Stimulated activated CD8-positive, alpha-beta memory T cell treated with anti-CD3 and anti-CD28 coated beads, Interleukin-7, amount 100 ng/mL, for 48 hours (primary cell): ENCODE results near the gene KCNJ15.

Experiments
- DNase-seq, 2 donors: peaks; one replicate each; pipeline ENCODE4 v3.0.0-alpha.2; 2020; ENCODE audit warnings: low read depth in 1 of 2; ENCODE audit errors: extremely low read depth in 1 of 2

KCNJ15 gene

DNA sequence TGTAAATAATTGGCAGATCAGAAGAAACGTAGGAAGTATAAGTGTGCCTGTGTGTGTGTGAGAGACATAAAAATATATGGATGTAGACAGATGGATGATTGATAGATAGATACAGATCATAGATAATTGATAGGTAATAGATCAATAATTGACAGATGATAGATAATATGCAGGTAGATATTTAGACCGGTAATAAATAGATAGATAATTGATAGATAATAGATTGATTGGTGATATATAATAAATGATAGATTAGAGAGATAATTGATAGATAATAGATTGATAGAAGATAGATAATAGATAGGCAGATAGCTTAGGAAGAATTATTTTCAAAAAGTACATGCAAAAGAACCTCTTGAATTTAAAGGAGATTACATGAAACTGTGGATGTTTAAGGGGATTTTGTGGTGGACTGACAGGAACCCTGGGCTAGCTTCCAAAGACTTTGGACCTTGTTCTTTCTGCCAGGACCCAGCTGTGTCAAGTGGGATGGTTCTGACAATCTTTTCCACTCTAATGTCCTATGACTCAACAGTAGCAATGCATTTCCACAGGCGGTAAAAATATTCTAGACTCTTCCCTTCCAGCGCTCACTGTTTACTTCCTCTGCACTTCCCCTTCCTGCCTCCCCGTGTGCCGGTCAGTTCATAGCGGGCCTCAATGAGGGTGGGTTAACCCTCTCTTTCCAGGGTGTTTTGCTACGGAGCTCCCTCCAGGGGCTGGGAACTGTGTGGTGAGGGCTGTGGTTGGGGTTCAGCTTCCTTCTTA, 39.4 kb downstream of the KCNJ15 start:
- no peak for DNase-seq

GRCh38 chr21:38297194-38297631, 40.4 kb downstream of the KCNJ15 start:
- DNase-seq, result no peak

- no peak for DNase-seq
These were observed 41.1 kb downstream of the KCNJ15 start for GRCh38 chr21:38297871-38298270.

DNA sequence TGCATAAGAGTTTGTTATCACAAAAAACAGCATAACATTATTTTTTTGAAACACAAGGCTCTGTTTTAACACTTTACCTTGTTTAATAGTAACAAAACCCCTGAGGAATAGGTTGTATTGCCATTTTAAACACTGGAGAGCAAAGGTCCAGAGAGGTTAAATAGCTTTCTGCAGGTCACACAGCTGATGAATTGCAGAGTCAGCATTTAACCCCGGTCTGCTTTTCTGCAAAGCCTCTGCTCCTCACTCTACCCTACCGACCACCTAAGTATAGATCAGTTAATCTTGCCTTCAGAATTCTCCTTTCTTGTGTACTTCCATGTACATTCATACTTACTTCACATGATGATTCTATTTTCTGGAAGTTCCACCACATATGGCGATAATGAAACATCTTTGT, 42.0 kb downstream of the KCNJ15 start:
- no peak for DNase-seq

DNA sequence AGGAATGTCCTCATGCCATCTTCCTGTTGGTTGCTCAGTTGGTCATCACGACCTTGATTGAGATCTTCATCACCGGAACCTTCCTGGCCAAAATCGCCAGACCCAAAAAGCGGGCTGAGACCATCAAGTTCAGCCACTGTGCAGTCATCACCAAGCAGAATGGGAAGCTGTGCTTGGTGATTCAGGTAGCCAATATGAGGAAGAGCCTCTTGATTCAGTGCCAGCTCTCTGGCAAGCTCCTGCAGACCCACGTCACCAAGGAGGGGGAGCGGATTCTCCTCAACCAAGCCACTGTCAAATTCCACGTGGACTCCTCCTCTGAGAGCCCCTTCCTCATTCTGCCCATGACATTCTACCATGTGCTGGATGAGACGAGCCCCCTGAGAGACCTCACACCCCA, 42.9 kb downstream of the KCNJ15 start:
- DNase-seq, result no peak

DNA sequence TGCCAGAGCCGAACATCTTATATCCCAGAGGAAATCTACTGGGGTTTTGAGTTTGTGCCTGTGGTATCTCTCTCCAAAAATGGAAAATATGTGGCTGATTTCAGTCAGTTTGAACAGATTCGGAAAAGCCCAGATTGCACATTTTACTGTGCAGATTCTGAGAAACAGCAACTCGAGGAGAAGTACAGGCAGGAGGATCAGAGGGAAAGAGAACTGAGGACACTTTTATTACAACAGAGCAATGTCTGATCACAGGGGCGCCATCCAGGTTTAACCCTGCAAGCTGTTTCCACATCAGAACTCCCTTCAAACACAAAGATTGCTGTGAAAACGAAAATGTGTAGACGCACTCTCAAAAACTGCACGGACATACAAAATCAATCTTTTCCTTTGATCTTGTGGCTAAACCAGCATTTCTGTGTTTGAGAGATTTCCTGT, 43.4 kb downstream of the KCNJ15 start:
- no peak for DNase-seq

- no peak for DNase-seq
These were observed 44.8 kb downstream of the KCNJ15 start for GRCh38 chr21:38301321-38302214.

GRCh38 chr21:38303300-38303699, 46.5 kb downstream of the KCNJ15 start:
- DNase-seq, result no peak

GRCh38 chr21:38306433-38307141, 49.8 kb downstream of the KCNJ15 start:
- no peak for DNase-seq

DNA sequence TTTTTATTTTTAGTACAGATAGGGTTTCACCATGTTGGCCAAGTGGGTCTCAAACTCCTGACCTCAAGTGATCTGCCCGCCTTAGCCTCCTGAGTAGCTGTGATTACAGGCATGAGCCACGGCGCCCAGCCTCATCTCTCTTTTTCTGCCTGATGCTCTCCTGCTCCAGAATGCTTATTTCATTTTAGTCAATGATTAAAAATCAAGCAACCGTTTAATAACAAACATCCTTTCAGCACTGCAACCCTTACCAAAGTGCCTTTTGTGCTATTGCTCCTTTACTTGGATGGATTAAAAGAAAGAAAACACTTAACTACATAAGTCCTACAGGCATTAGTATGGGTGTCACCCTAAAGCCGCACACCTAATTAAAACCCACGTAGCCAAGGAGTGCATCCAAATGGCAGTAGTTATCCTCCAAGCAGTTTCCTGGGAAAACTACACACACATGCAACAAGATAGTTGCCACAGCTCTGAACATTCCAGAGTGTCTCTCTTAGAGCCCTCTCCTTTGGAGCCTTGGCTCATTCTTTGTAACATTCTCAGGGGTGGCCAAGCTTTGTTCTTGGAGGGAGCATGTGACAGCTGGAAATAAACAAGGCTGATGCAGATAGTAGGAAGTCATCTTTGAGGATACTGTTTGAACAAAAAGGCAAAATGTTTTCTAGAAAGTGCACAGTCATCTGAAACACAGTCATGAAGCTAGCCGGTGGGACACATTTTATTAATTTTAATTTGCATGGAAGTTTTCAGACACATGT, 51.2 kb downstream of the KCNJ15 start:
- DNase-seq, result no peak

GRCh38 chr21:38308532-38309119, 51.8 kb downstream of the KCNJ15 start:
- DNase-seq, result no peak

DNA sequence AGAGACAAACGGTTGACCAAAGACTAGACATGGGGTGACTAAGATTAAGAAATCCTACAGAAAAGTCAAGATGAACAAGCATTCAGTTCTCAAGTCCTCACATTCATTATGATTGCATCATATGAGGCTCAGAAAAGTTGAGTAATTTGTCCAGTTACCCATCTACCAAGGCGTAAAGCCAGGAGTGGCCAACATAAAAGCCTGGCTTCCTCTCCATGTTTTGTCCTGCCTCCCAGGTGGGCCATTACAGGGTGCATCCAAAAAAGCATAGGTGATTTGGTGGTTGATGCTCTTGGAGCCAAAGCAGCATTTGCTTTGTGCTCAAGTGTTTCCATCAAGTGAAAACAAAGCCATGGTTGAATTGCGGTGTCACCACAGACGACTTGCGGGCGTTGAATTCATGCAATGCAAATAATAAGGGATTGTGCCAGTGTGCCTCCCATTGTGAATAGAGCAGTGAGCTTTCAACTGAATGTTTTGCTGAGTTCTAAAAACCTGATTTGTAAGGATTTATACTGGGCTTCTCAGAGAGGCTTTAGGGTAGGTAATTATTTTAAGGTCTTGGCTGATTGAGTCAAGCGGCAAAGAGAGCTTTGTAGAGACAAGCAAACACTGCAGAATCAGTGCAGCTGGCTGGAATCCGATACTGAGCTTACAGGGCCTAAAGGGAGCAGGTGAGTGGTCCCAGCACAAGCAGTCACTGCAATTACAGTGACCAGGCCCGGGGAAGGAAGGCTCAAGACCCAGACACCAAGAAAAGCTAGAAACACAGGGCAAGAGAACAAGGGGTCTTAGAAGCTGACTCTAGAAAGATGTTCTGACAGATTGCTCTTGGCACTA, 54.1 kb downstream of the KCNJ15 start:
- no peak for DNase-seq

DNA sequence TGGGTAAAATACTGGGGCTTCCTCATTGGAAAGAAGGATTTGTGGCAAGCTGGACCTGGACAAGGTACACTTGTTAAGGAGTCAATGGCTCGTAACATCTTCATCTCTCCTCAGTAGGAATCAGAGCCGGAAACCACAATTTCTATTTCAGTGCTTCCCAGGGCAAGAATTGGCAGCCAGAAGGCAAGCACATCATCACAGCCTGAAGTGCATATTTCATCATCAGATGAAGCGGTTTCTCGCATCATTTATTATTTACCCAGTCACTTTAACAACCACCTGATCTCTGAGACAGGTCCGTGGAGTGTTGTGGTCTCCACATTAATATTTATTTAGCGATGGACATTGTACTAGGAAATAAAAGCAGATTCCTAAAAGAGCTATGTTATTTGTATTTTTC, 55.0 kb downstream of the KCNJ15 start:
- no peak for DNase-seq

DNA sequence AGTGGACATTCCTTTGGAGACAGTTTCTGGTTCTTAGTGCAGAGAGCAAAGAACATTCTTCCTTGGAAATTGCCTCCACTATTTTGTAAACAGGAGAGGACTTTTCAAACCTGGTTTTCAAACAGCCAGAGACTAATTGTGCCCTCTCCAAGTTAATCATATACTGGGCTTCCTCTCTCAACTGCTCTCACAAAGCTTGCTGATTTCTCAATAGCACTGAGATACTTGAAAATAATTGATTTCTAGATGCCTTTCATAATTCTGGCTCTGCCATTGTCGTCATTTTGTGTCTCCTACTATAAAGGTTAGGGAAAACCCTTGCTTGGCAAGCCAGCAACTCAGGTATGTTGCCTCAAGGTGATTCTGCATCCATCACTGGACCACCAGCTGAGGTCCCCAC, 56.0 kb downstream of the KCNJ15 start:
- no peak for DNase-seq

GRCh38 chr21:38314558-38314957, 57.8 kb downstream of the KCNJ15 start:
- DNase-seq, result no peak

DNA sequence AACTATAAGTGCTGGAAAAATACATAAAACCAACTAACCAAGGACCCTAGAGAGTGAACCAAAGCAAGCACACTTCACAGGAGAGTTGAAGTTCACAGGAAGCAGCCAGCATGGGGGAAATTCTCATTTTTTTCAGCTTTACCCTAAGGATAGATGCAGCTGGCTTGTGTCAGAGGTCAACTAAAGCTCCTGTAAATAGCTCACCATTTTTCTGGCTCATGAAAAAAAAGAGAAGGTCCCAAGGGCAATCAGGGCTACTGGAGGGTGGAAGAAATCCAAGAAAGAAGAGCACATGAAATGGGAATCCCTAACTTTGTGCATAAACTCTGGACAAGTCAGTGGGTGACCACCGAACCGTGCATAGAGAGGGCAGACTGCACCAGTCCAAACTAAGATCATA, 58.3 kb downstream of the KCNJ15 start:
- DNase-seq, result no peak

DNA sequence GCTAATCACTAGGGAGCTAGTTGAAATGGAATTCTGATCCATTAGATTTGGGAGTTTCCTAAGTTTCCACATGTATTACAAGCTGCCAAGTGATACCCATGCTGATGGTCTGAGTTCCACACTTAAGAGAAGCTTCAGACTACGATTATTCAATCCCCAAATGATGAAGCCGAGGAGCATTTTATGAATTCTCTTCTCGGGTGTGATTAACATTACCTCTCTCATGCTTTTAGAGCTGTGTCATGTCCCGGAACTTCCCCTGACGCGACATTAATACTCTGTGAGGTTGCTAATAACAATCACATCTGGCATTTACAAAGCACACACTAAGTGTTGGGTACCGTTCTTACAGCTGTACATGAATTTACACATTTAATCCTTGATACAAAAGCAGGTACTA, 63.0 kb downstream of the KCNJ15 start:
- no peak for DNase-seq

GRCh38 chr21:38321568-38321967, 64.8 kb downstream of the KCNJ15 start:
- DNase-seq, result no peak

GRCh38 chr21:38322311-38322950, 65.6 kb downstream of the KCNJ15 start:
- no peak for DNase-seq
